OCI-LY7 (cell line): ENCODE data around the gene HBE1.

Experiments
- EZH2phosphoT487 ChIP-seq: fragments of 200-600 bp; sonication (generic); IDR thresholded peaks from 2 replicates; pipeline ENCODE4 v1.6.1; 2018; ENCODE audit warnings: low read depth, borderline replicate concordance, mild to moderate bottlenecking, mixed run types, antibody characterized with exemption, low read length, moderate library complexity, mixed read lengths
- TF ChIP-seq, protein P1 (sequence below): fragments of 200-600 bp; sonication (generic); conservative IDR thresholded peaks from 2 replicates; pipeline ENCODE4 v1.5.1; 2014; ENCODE audit warnings: mild to moderate bottlenecking, antibody characterized with exemption, low read length, moderate library complexity, mixed read lengths

- TF ChIP-seq, protein P1, sequence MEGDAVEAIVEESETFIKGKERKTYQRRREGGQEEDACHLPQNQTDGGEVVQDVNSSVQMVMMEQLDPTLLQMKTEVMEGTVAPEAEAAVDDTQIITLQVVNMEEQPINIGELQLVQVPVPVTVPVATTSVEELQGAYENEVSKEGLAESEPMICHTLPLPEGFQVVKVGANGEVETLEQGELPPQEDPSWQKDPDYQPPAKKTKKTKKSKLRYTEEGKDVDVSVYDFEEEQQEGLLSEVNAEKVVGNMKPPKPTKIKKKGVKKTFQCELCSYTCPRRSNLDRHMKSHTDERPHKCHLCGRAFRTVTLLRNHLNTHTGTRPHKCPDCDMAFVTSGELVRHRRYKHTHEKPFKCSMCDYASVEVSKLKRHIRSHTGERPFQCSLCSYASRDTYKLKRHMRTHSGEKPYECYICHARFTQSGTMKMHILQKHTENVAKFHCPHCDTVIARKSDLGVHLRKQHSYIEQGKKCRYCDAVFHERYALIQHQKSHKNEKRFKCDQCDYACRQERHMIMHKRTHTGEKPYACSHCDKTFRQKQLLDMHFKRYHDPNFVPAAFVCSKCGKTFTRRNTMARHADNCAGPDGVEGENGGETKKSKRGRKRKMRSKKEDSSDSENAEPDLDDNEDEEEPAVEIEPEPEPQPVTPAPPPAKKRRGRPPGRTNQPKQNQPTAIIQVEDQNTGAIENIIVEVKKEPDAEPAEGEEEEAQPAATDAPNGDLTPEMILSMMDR: no peak
- no peak for TF ChIP-seq EZH2phosphoT487
Observed at GRCh38 chr11:5251746-5252145, 18.0 kb downstream of the HBE1 start.
